Activated effector memory CD4-positive, alpha-beta T cell treated with Interleukin-2 at 50 U/mL for 16 hours (primary cell): ENCODE measurements around the gene CTU1.

Experiments used
- DNase-seq: peaks from one replicate; pipeline ENCODE4 v3.0.0-alpha.2; 2020

Gene CTU1

DNA sequence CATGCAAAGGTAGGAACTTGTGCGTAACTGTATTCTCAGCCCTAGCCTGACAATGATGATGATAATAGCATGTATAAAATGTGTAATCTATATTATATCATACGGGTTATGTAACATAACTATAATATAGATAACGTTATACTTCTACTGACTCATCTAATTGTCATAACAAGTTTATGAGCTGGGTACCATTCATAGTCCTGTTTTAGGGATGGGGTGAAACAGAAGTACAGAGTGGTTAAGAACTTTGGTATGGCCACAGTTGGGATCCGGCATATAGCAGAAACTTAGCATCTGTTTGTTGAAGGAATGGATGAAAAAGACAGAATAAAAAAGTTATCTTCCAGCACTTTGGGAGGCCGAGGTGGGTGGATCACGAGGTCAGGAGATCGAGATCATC, 5.2 kb downstream of the CTU1 start:
- no peak for DNase-seq

DNA sequence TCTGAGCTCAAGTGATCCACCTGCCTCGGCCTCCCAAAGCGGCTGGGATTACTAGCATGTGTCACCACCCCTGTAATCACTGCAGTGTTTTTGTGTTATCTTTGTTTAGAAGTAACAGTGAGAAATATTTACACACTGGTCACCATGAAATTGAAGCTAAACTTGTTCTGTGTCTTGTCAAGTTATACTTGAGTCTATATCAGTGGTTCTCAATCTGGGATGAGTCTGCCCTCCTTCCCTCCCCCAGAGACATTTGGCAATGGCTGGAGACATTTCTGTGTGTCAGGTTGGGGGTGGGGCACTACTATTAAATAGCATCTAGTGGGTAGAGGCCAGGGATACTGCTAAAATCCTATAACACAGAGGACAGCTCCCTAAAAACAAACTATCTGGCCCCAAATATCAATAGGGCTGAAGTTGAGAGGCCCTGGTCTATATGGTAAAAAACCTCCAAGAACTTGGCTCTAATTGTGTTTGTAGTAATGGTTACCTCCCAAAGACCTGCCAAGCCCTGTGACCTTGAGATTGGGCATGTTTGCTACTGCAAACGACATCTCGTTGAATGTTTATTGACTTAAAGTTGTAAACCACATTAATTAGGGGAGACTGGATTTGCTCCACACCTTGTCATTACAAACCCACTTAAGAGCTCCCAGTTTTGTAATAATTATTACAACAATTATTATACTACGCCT, 6.9 kb downstream of the CTU1 start:
- DNase-seq, result no peak

GRCh38 chr19:51100601-51101000, 7.6 kb downstream of the CTU1 start:
- no peak for DNase-seq

DNA sequence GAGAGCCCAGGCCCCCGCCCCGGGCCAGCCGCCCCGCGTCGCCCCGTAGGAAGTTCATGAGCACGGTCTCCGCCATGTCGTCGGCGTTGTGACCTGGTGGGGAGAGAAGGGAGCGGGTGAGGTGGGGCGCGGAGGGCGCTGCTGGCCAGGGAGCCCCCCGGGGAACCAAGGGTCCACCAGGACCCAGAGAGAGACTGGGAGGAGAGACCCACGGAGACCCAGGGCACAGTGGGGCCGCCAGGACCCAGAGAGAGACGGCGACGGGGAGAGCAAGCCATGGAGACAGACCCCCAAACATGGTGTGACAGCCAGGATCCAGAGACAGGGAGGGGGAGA, 9.2 kb downstream of the CTU1 start:
- no peak for DNase-seq

DNA sequence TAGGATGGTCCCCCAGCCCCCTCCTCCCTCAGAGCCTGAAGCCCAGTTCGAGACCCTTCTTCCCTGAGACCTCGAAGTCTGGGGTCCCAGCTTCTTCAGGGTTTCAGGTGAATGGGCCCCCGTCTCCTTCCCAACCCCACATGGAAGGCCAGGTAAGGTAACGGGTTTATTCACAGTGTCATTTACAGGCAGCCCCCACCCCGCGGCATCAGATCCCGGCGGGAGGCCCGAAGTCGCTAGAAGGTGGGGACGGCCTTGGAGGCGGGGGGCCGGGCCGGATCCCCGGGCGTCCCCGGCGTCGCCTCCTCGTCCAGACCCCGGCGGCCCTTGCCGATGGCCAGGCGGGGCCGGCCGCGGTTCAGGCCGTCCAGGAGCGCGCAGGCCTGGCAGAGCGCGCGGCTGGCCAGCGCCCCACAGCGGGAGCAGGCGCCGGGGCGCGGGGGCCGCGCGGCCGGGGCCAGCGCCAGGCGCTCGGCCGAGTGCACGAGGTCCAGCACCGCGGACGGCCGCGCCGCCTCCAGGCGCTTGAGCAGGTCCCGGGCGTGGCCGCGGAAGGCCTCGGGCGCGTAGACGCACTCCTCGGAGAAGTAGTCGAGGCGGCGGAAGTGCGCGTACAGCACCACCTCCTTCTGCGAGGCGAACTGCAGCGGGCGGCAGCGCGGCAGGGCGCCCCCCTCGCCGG, 9.7 kb downstream of the CTU1 start:
- DNase-seq, result peak; percentile 18

DNA sequence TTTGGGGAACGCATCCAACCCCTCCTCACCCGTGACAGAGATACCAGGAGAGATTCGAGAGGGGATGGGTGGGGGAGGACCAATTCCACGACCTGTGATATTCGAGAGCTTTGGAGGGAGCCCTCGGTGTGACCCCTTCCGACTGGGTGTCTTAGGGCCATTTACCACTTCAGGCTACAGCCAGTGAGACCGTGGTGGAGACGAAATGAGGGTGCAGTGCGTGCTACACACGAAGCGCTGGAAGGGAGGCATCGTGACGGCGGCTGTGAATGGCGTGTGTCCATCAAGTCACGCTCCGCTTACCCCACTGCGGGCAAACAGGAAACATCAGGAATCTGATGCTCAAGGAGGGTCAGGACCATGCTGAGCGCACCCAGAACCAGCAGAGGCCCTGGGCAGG, 10.4 kb downstream of the CTU1 start:
- DNase-seq, result no peak

DNA sequence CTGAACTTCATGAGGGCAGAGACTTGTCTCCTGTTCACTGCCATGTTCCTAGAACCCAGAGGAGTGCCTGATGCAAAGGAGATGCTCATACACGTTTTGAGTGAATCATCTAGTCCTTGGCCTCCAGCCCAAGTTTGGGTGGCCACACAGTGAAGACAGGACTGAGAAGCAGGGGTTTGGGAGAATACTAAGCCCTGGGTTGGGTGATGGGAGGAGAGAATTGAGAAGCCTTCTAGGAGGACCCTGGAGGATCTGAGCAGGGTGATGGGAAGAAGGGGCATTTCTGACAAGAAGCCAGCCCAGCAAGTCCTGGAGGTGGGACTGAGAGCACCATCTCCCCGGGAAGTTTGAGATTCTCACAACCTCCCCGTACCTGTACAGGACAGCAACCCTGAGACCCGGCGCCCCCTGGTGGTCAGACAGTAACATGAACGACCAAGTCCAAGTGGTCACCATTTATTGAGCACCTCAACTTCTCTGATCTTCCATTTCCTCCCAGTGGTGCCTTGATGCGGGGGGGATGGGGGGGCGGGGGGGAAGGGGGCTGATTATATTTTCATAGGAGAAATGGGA, 11.0 kb downstream of the CTU1 start:
- DNase-seq, result peak; percentile 41

DNA sequence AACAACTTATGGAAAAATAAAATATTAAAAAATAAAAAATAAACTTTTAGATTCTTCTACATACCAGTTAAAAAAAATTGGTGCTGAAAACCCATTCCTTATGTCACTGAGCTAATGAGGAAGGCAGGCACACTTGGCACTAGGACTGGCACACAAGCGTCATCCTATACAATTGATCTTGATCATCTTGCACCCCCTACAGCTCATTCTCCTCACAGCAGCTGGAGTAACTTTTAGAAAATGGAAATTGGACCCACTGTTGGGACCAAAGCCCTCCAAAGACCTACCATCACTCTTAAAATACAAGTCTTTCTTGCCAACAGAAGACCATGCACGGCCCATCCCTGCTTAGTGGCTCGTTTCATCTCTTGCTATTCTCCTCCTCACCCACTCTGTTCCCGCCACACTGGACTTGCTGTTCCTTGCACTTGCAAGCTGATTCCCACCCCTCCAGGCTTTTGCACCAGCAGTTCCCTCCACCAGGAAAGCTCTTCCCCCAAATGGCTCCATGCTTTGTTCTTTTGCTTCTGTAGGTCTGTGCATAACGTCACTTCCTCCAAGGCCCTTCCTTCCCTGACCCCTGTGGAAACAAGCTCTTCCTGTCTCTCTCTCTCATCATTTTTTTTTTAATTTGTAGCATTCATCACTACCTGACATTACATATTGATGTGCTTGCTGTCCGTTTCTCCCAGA, 11.6 kb downstream of the CTU1 start:
- no peak for DNase-seq

DNA sequence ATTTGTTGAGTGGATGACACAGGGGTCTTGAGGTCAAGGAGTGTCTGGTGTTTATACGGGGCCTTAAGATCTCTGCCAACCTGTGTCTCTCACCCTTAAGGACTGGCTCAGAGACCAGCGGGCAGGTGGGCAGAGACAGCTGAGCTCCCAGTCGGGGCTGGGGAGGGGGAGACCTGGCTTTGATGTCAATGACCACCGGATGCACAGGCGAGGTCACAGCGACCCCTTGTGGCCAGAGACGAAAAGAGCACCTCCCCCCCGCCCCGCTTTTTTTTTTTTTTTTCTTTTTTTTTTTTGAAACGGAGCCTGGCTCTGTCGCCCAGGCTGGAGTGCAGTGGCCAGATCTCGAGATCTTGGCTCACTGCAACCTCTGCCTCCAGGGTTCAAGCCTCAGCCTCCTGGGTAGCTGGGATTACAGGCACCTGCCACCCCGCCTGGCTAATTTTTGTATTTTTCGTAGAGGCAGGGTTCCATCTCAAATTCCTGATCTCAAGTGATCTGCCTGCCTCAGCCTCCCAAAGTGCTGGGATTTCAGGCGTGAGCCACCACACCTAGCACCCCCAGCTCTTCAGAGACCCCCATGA, 13.4 kb downstream of the CTU1 start:
- no peak for DNase-seq

GRCh38 chr19:51093510-51094345, 14.5 kb downstream of the CTU1 start:
- no peak for DNase-seq

- no peak for DNase-seq
Measured at GRCh38 chr19:51093101-51093500, 15.1 kb downstream of the CTU1 start.

- DNase-seq, result no peak
Measured at GRCh38 chr19:51091895-51092873, 16.0 kb downstream of the CTU1 start.

GRCh38 chr19:51091126-51091525, 17.1 kb downstream of the CTU1 start:
- DNase-seq, result no peak

DNA sequence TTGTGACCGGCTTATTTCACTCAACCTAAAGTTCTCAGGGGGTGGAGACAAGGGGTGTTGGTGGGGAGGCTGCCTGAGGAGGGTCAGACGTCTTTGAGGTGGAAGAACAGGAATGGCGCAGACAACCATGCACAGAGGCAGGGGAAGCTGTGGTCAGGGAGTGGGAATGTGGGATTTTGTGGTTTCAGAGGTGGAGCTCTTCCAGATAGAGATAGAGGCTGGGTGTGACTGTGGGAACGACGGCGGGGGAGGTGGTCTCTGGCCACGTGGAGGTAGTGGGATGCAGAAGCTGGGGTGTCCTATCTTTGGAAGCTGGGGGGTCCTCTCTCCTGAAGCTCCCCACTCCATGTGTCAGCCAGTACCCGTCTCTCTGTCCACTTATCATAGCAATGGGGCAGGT, 17.7 kb downstream of the CTU1 start:
- no peak for DNase-seq

DNA sequence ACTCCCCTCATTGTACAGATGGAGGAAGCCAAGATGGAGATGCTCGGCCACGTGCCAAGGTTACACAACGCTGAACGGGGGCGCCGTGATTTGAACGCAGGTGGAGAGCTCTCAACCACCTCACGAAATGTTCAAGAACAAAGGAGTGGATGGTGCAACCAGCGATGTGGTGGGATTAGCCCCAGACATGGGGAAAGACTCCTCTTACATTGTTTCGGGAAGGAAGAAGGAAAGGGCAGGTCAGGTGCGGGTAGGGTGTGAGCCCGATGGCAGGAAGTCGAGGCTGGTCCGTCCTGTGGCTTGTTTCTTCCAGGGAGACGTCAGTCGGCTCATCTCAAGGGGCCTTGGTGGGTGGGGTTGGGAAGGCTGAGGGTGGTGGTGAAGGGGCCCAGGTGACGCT, 18.4 kb downstream of the CTU1 start:
- no peak for DNase-seq

GRCh38 chr19:51086153-51086850, 21.9 kb downstream of the CTU1 start:
- no peak for DNase-seq

- DNase-seq, result no peak
Measured at GRCh38 chr19:51084505-51084904, 23.7 kb downstream of the CTU1 start.

- DNase-seq, result no peak
Measured at GRCh38 chr19:51083783-51084182, 24.4 kb downstream of the CTU1 start.

DNA sequence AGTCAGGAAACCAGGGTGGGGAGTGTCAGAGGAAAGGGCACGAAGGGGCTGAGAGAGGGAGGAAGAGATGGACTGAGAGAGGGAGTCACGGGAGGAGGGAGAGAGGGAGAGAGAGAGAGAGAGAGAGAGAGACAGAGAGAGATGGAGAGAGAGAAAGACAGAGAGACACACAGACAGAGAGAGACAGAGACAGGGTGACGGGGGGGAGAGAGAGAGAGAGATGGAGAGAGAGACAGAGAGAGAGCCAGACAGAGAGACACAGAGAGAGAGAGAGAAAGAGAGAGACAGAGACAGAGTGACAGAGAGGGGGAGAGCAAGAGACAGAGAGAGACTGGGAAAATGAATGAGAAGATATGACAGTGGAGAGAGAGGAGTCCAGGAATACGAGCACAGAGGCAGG, 25.0 kb downstream of the CTU1 start:
- no peak for DNase-seq

GRCh38 chr19:51082611-51083010, 25.6 kb downstream of the CTU1 start, which contains the start of gene KLK14:
Gene KLK14, minus strand, starts transcription at chr19:51082887. Its CDS starts 273 bp downstream, at chr19:51082614.
- DNase-seq, result no peak

GRCh38 chr19:51081476-51081875, 26.7 kb downstream of the CTU1 start:
- DNase-seq, result no peak
